22Rv1 (cell line): ENCODE results near the gene SGCD.

ENCODE experiments used
- H3K27ac ChIP-seq: fragments of 450-650 bp; 2 replicates; pipeline ENCODE4 v1.5.1; 2017
- ZFX ChIP-seq: fragments of 450-650 bp; IDR thresholded peaks from 2 replicates; pipeline ENCODE4 v1.6.1; 2017; ENCODE audit warnings: antibody characterized with exemption, borderline replicate concordance
- TF ChIP-seq, protein P1 (sequence below): fragments of 450-650 bp; IDR thresholded peaks from 2 replicates; pipeline ENCODE4 v1.5.1; 2017; ENCODE audit warnings: mild to moderate bottlenecking

Gene SGCD

DNA sequence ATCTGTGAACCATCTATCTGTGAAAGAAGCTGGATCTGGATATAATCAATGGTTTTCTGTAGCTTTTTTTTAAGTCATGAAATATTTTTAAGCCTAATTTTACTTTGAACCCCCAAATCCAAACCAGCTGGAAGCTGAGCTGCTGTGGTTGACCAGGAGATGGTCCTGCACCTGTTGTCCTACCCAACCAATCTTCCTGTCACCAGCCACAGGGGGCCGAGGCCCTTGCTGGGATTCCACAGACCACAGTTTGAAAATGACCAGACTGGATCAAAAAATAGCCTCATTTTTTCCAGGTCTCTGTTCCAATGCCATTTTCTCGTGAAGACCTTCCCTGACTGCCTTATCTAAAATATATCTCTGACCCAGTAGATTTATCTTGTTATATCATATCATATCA, 200.6 kb downstream of the SGCD start:
- TF ChIP-seq, protein P1, sequence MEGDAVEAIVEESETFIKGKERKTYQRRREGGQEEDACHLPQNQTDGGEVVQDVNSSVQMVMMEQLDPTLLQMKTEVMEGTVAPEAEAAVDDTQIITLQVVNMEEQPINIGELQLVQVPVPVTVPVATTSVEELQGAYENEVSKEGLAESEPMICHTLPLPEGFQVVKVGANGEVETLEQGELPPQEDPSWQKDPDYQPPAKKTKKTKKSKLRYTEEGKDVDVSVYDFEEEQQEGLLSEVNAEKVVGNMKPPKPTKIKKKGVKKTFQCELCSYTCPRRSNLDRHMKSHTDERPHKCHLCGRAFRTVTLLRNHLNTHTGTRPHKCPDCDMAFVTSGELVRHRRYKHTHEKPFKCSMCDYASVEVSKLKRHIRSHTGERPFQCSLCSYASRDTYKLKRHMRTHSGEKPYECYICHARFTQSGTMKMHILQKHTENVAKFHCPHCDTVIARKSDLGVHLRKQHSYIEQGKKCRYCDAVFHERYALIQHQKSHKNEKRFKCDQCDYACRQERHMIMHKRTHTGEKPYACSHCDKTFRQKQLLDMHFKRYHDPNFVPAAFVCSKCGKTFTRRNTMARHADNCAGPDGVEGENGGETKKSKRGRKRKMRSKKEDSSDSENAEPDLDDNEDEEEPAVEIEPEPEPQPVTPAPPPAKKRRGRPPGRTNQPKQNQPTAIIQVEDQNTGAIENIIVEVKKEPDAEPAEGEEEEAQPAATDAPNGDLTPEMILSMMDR = no peak
- TF ChIP-seq ZFX = no peak
- no peak overlapping the region for H3K27ac ChIP-seq

DNA sequence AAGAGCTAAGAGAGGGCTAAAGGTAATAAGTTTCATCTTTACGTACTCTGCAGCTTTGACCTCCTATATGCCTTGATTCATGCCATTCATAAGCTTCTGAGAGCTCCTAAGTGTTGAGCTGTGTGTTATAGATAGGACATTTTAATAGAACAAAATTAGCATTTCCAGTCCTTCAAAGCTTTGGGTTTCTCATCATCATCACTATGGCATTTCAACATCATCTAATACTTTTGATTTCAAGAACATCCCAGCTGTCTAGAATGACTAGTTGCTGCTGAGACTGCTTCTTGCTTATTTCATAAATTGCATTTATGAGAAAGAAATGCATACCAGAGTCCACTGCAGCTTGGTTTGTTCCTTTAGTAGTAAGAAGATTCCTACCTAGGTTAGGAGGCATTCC, 201.7 kb downstream of the SGCD start:
- TF ChIP-seq, protein P1 = no peak
- no peak for TF ChIP-seq ZFX
- no peak overlapping the region for H3K27ac ChIP-seq

DNA sequence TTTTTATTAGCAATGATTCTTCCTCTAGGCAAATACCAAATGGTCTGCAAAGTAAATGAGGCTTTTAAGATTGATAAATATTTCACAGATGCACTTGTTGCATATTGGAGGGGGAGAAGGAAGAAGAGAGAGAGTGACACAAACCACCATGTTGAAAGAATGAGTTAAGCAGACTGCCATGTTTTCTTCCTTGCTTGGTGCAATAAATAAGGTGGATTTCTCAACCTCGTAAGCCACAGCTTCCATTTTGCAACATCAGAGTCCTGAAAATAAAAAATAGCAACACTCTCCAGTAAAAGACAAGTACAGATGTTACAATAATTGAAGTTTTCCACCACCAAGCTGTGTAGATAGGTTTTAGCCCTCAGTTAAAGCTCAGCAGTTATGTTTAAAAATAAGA, 202.9 kb downstream of the SGCD start:
- TF ChIP-seq, protein P1 = no peak
- no peak for TF ChIP-seq ZFX
- no peak overlapping the region for H3K27ac ChIP-seq

DNA sequence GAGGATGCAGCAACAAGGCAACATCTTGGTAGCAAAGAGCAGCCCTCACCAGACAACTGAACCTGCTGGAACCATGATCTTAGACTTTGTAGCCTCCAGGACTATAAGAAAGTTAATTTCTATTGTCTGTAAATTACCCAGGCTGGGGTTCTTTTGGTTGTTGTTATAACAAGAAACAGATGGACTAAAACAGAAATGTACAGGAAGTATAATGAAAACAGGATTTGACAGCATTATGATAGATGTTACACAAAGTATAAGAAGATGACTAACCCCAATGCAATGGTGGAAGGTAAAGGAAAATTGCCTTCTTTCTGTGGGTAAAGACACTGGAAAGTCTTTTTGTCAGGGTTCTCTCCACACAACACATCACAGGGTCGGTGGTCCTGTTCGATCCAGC, 204.2 kb downstream of the SGCD start:
- TF ChIP-seq ZFX = no peak
- TF ChIP-seq, protein P1 = no peak

DNA sequence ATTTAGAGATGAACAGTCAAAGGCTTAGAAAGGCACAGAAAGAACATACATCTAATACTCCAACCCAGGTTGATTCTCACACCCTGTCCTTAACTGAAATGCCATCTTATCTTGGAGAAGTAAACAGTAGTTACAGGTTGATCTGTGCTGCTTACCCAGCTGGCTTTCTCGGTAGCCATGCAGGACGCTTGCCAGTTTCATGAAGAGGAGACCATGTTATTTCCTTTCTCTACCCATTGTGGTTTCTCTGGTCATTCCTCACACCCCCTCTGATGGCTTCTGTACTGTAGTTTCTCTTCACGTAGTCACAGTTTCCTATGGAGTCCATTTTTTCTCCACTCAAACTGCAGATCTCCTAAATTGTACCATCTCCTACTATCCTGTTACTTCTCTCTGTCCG, 206.0 kb downstream of the SGCD start:
- no peak overlapping the region for H3K27ac ChIP-seq
- TF ChIP-seq ZFX = no peak
- TF ChIP-seq, protein P1 = no peak

More for the DNA sequence above, 204.2 kb downstream of the SGCD start:
- H3K27ac ChIP-seq = no peak overlapping the region

DNA sequence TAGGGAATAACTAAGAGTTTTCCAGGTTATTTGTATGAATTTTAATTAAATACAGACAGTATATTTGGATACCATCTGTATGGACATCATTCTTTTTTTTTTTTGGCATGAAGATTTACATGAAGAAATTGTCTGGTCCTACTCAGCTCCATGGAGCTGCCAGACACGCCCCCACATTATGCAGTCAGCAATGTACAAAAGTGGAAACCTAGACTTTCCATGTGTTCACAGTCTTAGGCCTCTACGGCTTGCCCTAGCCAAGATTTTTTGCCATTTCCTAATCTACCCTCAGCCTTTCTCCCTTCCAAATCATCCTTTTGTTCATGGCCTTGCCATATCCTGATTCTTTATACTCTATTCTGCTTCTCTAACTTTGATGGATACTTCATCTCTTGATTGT, 207.1 kb downstream of the SGCD start:
- no peak overlapping the region for H3K27ac ChIP-seq
- TF ChIP-seq, protein P1 = no peak
- TF ChIP-seq ZFX = no peak

DNA sequence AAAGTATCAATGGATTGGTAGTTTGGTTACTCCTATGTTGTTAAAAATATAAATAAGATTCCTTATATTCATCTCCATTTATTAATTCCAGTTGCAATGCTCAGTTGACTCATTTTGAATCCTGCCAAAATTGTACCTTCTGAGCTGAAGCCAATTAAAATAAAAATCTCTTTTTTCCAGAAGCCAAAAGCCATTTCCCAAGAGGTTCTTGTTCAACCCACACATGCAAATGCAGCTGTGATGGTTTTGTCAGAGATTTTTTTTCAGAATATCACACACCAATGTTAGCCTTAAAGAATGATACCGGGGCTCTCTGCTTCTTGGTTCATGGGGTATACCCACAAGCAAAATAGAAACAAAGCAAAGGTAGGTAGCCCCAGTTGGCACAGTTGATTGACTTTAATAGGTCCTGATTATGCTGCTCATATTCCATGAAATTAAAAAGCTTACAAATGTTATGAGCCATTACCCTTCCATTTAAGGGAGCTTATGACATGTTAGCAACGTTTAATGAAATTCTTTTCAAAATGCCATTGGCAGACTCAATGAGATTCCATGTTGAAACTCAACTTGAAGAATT, 208.0 kb downstream of the SGCD start:
- H3K27ac ChIP-seq = no peak overlapping the region
- TF ChIP-seq, protein P1 = no peak
- TF ChIP-seq ZFX = no peak
